HG03520 (cell line): ENCODE results near the gene NOTUM.
"Not testable (repeated sequence)": the region's sequence is repeated elsewhere in the genome, so short reads cannot be mapped to it uniquely, and the experiment has no call there.

Experiments used
- ATAC-seq: cut with Tn5 transposase; IDR thresholded peaks from one replicate; pipeline ENCODE4 v1.9.1; 2021; ENCODE audit warnings: mild to moderate bottlenecking, moderate library complexity; ENCODE audit not compliant: unreplicated experiment

The NOTUM gene

DNA sequence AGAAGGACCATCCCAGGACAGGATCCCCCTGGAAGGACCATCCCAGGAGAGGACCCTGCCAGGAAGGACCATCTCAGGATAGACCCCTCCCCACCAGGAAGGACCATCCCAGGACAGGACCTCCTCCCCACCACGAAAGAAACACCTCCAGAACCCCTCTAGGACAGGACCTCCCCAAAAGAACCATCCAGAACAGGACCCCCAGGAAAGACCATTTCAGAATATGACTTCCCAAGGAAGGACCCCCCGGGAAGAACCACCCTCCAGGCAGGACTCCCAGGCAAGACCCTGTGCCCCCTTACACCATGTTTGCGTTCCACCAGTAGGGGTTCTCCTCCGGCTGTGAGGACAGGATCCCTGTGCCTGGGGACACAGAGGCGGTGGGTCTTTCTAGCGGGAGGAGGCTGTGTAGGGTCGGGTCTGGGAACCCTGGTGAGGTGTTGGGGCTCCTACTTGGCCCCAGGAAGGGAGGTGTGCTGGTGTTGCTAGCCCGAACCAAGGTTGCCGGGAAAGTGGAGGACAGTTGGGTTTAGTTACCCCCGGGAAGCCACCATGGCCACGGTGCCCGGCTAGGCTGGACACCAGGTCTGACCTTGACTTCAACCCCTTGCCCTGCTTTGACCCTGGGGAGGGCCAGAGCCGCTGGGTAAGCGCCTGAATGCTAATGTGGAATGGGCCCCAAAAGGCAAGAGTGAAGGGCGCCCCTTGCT lies 2.2 kb downstream of the NOTUM start:
- no peak for ATAC-seq

GRCh38 chr17:81957691-81958432 lies 3.1 kb downstream of the NOTUM start:
- no peak for ATAC-seq

- ATAC-seq: no peak
These were observed 4.1 kb downstream of the NOTUM start for GRCh38 chr17:81956607-81957589.

DNA sequence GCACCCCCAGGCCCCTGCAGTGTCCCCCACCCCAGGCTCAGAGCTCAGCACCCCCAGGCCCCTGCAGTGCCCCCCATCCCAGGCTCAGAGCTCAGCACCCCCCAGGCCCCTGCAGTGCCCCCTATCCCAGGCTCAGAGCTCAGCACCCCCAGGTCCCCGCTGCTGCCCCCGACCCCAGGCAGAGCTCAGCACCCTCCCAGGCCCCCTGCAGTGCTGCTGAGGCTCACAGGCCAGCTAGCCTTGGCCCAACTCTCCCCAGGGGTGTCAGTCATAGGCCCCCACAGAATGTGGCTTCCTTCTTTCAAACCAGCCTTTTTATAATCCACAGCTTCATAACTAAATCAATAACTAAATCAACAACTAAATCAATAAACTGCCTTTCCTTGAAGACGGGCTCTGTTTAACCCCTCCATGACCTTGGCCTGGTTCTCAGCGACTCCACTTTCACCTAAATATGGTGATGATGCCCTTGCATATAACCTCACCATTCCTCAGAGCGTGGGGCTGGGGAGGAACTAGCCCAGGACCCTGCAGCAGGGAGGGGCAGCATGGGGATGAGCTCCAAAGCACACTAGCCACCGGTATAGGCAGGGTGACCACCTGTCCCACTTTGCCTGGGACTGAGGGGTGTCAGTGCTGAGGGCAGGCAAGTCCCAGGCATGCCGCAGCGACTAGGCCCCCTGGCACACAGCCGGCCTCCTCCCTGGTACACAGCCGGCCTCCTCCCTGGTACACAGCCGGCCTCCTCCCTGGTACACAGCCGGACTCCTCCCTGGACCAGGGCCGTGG lies 5.0 kb downstream of the NOTUM start:
- ATAC-seq: no peak

DNA sequence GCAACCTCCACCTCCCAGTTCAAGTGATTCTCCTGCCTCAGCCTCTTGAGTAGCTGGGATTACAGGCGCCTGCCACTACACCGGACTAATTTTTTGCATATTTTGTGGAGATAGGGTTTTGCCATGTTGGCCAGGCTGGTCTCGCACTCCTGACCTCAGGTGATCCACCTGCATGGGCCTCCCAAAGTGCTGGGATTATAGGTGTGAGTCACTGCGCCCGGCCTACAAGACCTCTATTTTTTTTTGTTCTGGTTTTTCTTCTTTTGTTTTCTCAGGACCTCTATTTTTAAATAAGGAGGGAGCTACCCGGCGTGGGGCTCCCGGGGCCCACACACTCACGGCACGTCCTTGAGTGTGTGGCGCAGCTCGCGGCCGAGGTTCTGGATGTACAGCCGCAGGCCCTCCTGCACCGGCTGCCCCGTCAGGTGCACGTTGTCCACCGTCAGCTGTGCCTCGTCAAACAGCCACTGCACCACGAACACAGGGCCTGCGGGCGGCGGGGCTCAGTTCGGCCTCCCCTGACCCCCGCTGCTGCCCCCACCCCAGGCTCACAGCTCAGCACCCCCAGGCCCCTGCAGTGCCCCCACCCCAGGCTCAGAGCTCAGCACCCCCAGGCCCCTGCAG lies 5.8 kb downstream of the NOTUM start:
- ATAC-seq: no peak

GRCh38 chr17:81954131-81955057 lies 6.6 kb downstream of the NOTUM start:
- no peak for ATAC-seq

GRCh38 chr17:81953443-81953842 lies 7.5 kb downstream of the NOTUM start:
- not testable (repeated sequence) for ATAC-seq

DNA sequence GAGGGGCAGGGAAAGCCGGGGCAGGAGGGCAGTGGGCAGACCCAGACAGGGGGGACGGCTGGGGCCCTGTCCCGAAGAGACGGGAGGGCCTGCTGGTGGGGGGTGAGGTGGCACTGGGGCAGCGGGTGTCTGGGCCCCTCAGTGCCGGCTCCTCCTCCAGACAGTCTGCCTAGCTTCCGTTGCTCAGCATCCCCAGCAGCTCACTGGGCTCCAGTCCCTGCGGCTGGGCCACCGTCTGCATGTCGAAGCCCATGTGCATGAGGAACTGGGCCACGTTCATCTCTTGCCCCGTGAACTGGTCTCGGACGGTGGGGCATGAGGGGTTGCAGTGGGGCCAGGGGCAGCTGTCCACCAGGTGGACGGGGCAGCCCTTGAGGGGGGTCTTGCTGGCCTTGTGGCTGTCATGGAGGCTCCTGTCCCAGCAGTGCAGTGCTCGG lies 8.2 kb downstream of the NOTUM start:
- ATAC-seq: no peak

DNA sequence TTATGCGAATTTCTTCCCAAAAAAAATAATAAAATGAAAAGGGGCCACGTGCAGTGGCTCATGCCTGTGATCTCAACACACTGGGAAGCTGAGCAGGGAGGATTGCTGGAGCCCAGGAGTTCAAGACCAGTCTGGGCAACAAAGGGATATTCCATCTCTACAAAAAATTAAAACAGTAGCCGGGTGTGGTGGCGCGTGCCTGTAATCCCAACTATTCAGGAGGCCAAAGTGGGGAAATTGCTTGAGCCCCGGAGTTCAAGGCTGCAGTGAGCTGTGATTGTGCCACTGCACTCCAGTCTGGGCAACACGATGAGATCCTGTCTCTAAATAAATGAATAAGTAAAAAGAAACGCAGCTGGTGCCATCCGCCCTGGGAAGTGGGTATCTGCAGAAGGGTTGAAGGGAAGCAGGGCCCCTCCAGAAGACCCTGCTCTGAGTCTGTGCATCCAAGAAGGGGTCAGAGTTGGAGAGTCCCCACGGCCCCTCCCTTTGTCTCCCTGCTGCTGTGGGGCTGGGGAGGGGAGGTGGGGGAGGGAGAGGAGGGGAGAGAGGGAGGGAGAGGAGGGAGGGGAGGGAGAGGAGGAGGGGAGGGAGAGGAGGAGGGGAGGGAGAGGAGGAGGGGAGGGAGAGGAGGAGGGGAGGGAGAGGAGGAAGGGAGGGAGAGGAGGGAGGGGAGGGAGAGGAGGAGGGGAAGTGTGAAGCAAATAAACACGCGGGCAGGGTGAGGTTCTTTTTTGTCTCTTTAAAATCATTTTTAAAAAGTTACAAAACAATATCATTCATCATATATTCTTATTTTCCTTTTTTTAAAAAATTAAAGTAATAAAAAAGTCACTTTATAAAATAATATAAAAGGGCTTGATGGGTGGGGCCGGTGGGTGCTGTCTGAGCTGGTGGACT lies 9.0 kb downstream of the NOTUM start:
- no peak for ATAC-seq

GRCh38 chr17:81950501-81950900 lies 10.5 kb downstream of the NOTUM start:
- no peak for ATAC-seq

GRCh38 chr17:81948635-81949378 lies 12.2 kb downstream of the NOTUM start:
- no peak for ATAC-seq

DNA sequence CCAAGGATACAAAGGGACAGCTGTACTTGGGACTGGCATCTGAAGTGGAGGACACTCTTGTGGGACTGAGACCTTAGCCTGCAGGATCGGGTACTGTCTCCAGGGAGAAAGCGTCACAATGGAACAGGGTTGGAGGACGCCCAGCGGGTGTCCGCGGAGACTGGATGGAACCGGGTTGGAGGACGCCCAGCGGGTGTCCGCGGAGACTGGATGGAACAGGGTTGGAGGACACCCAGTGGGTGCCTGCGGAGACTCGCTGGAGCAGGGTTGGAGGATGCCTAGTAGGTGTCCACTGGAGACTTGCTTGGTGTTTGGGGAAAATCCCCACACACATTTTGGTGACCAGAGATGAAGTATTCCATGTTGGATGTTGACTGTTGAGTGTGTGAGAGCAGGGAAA lies 13.8 kb downstream of the NOTUM start, which contains the start of gene MYADML2:
Gene MYADML2, minus strand, starts transcription at position 45 of the 400 bp plus-strand sequence. CDS start 5,492 bp downstream, outside the sequence.
- ATAC-seq: no peak

DNA sequence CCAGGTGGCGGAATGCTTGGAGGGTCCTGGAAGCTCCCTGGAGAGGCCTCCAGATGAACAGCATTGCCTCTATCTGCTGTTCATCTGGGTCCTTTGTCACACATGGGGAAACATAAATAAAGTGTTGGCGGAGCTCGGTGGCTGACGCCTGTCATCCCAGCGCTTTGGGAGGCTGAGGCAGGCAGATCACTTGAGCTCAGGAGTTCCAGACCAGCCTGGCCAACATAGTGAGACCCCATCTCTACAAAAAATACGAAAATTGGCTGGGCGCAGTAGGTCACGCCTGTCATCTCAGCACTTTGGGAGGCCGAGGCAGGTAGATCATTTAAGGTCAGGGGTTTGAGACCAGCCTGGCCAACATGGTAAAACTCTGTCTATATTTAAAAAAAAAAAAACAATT lies 16.1 kb downstream of the NOTUM start:
- ATAC-seq: no peak

DNA sequence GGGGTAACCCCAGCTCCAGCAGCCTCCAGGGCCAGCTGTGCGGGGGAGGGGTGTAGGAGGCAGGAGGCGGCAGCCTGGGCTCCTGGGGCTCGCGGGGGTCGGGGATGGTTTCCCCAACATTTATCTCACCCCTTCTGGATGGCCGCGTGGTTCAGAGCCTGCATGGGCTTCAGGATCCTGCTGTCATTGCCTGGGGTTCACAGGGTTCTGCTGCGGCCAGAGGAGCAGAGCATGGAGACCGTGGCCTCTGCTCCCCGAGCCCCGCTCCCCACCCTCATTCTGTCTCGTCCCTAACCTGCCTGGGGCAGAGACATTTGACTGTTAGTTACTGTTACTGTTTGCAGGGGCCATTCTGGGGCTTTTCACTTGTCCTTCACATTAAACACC lies 18.8 kb downstream of the NOTUM start:
- no peak for ATAC-seq

- ATAC-seq: no peak
These were observed 19.4 kb downstream of the NOTUM start for GRCh38 chr17:81941484-81942166.
